GM20000 (cell line): ENCODE data around the gene GCLC.
"Not testable (repeated sequence)": the region's sequence is repeated elsewhere in the genome, so short reads cannot be mapped to it uniquely, and the experiment has no call there.

Experiments used
- DNase-seq: peaks from one replicate; pipeline ENCODE4 v3.0.0; 2012; ENCODE audit warnings: low spot score
- CTCF ChIP-seq: IDR thresholded peaks from 2 replicates; pipeline ENCODE4 v1.5.1; 2012; ENCODE audit warnings: mild to moderate bottlenecking, control low read depth; ENCODE audit errors: extremely low read depth, missing control alignments

GCLC gene

DNA sequence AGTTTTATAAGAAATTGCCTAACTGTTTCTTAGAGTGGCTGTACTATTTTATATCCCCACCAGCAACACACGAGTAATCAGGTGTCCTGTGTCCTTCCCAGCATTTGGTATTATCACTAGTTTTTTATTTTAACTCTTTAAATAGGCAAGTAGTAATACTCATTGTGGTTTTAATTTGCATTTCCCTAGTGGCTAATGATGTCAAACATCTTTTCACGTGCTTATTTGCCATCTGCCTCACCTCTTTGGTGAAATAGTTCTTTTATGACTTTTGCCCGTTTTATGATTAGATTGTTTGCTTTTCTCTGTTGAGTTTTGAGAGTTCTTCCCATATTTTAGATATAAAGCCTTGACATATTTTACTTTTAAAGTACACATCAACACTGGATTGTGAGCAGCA is 57.8 kb downstream of the GCLC start:
- no peak for DNase-seq
- no peak for TF ChIP-seq CTCF

GRCh38 chr6:53486679-53487078 is 58.2 kb downstream of the GCLC start:
- DNase-seq = no peak
- TF ChIP-seq CTCF = no peak

- TF ChIP-seq CTCF = peak; percentile 55
- peak; percentile 34 for DNase-seq
Measured at GRCh38 chr6:53484476-53485280, 60.2 kb downstream of the GCLC start.

DNA sequence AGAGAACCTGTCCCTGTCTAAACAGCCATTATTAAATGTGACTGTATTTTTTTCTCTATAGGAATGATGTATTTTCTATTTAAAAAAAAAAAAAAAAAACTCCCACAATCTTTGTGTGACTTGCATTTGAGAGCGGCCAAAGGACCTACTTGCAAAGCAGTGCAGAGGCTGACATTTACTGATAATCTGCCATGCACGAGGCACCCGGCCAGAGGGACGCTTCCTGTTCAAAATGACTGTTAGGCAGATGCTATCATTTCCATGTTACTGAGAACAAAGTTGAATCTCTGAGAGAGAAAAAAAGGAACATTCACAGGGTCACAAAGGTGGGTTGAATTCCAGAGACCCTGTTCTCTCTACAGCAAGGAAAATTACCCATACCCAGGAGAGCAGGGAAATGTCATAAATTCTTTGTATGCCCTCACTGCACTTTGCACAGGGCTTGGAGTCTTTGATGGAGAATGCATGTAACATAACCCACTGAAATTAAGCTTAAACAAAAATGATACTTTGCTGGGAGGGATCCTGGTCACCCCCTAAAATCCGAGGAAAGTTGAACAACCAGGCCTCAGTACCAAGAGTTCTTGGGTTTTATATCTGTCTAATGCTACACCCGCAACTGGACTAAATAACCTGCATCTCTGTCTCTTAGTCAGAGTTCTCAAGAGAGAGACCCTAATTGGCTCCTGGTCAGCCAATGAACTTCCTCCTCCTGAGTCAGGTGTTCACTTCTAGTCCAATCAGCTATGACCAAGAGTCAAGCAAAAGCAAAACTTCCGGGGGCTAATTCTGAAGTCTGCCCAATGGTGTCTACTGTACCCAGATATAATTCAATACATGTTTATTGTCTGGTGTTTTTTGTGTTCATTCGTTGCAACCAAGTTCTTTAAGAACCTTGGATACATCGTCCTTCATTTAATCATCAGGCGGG is 61.2 kb downstream of the GCLC start:
- no peak for TF ChIP-seq CTCF
- no peak for DNase-seq

DNA sequence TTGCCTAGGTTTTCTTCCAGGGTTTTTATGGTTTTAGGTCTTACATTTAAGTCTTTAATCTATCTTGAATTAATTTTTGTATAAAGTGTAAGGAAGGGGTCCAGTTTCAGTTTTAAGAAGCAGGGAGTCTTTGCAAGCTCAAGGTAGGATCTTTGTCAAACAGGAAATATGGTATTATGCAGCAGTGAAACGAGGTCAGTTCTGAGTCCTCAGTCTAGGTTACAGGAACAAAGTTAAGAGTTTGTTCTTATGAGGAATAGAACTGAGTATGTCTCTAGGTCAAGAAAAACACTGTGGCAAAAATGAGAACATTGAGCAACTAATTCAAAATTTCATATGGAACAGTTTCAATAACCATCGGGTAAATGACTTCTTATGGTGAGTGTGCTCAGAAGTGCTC is 63.6 kb downstream of the GCLC start:
- no peak for DNase-seq
- TF ChIP-seq CTCF = no peak

- DNase-seq = not testable (repeated sequence)
Measured at GRCh38 chr6:53480774-53481173, 64.1 kb downstream of the GCLC start.

GRCh38 chr6:53479871-53480270 is 65.0 kb downstream of the GCLC start:
- no peak for DNase-seq
- TF ChIP-seq CTCF = no peak
